Epithelial cell of esophagus (primary cell): ENCODE measurements around the gene NUCB1.

Experiments used
- DNase-seq: peaks from one replicate; pipeline ENCODE4 v3.0.0; 2010; ENCODE audit warnings: low read depth
- H3K4me3 ChIP-seq: 2 replicates; pipeline ENCODE4 v1.5.1; 2011; ENCODE audit warnings: mild to moderate bottlenecking, low read length, control low read depth
- CTCF ChIP-seq: IDR thresholded peaks from 2 replicates; pipeline ENCODE4 v1.5.1; 2011; ENCODE audit warnings: low read depth, mild to moderate bottlenecking, low read length, control low read depth, inconsistent platforms; ENCODE audit not compliant: insufficient read depth; ENCODE audit errors: missing control alignments

Gene NUCB1

GRCh38 chr19:48953990-48954594 lies 54.0 kb downstream of the NUCB1 start:
- peak overlapping the region; percentile 39 for H3K4me3 ChIP-seq
- no peak for DNase-seq
- no peak for TF ChIP-seq CTCF

GRCh38 chr19:48954595-48955307 lies 54.6 kb downstream of the NUCB1 start, which contains the start of gene BAX:
TSS of gene BAX (plus strand) at chr19:48954875. CDS start at chr19:48954929, 54 bp downstream.
- TF ChIP-seq CTCF = no peak

GRCh38 chr19:48955308-48955958 lies 55.3 kb downstream of the NUCB1 start:
- peak overlapping the region; percentile 97 for H3K4me3 ChIP-seq
- TF ChIP-seq CTCF = no peak

More at GRCh38 chr19:48954595-48955307, 54.6 kb downstream of the NUCB1 start, which contains the start of gene BAX:
- H3K4me3 ChIP-seq = peak within 1 kb of the TSS; percentile 97
- peak; percentile 96 for DNase-seq

GRCh38 chr19:48958006-48958405 lies 57.9 kb downstream of the NUCB1 start:
- DNase-seq = no peak
- no peak overlapping the region for H3K4me3 ChIP-seq
- TF ChIP-seq CTCF = no peak

More at GRCh38 chr19:48955308-48955958, 55.3 kb downstream of the NUCB1 start:
- no peak for DNase-seq

GRCh38 chr19:48959341-48960239 lies 59.5 kb downstream of the NUCB1 start:
- TF ChIP-seq CTCF = no peak
- no peak for DNase-seq
- H3K4me3 ChIP-seq = no peak overlapping the region

- DNase-seq = no peak
- TF ChIP-seq CTCF = no peak
Observed at GRCh38 chr19:48961051-48961649, 61.0 kb downstream of the NUCB1 start.

More at GRCh38 chr19:48961051-48961649, 61.0 kb downstream of the NUCB1 start:
- H3K4me3 ChIP-seq = no peak overlapping the region
